A673 (cell line): ENCODE results near the gene TRDN.

Experiments used
- CTCF ChIP-seq: fragments of 300-800, 200-600 bp; sonication (generic); conservative IDR thresholded peaks from 2 replicates; pipeline ENCODE4 v1.5.1; 2017; ENCODE audit warnings: low read depth, mild to moderate bottlenecking, antibody characterized with exemption, low read length, moderate library complexity, mixed read lengths
- EZH2 ChIP-seq: fragments of 200-600 bp; sonication (generic); IDR thresholded peaks from 2 replicates; pipeline ENCODE4 v1.6.1; 2017; ENCODE audit warnings: borderline replicate concordance, low read depth, mild to moderate bottlenecking, mixed read lengths, antibody characterized with exemption, low read length; ENCODE audit not compliant: poor library complexity, severe bottlenecking

GRCh38 chr6:123661105-123661891 is 24.5 kb upstream of the TRDN start:
- TF ChIP-seq EZH2 (no peak), CTCF (no peak)
